Caki2 (cell line): ENCODE data around the gene CFAP161. TPM values are rescaled to one million over a fixed set of nuclear protein-coding genes. Genes with fewer than 3 reads are reported as not detected.

ENCODE experiments used
- DNase-seq: peaks from one replicate; pipeline ENCODE4 v3.0.0-alpha.2; 2015; ENCODE audit warnings: low read depth
- in situ Hi-C: cut with HindIII; loops from 2 replicates; pipeline ENCODE4 v1.10.0; 2016; ENCODE audit warnings: low sequenced_read_pairs, low pct_unique_long_range_greater_than_20kb, mixed read lengths
- total RNA-seq: library from RNA; depleted of rRNA; stranded (reverse); fragments of >200 nt; shearing (Covaris generic); gene quantifications from 2 replicates; pipeline ENCODE4 v1.2.3, GENCODE V29; 2014; ENCODE audit warnings: low replicate concordance; rRNA removed

CFAP161 gene
- total RNA-seq, 1 experiment from 2014 or later: not detected

DNA sequence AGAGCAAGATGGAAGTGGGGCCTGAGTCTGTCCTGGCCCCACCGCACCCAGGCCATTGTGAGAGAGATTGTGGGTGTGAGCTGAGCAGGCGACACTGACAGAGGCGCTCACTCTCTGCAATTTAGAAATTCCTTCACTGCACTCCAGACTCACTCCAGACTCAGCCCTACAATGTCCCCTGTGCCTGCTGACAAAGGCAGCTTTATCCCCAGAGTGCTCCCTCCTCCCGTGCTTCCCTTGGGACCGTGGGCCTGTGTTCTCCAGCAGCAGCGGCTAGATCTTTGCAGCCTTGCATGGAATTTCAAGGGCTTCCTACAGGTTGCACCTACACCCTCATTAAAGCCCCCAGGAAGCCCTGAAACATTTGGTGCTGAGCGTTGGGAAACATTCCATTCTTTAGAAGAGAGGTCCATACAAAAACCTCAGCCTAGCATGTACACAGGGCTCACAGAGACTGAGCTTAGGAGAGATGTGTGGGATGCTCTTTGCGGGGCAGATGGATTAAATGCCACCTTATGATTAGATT lies 61.3 kb downstream of the CFAP161 start:
- no peak for DNase-seq
- in situ Hi-C loops: no loop called here

DNA sequence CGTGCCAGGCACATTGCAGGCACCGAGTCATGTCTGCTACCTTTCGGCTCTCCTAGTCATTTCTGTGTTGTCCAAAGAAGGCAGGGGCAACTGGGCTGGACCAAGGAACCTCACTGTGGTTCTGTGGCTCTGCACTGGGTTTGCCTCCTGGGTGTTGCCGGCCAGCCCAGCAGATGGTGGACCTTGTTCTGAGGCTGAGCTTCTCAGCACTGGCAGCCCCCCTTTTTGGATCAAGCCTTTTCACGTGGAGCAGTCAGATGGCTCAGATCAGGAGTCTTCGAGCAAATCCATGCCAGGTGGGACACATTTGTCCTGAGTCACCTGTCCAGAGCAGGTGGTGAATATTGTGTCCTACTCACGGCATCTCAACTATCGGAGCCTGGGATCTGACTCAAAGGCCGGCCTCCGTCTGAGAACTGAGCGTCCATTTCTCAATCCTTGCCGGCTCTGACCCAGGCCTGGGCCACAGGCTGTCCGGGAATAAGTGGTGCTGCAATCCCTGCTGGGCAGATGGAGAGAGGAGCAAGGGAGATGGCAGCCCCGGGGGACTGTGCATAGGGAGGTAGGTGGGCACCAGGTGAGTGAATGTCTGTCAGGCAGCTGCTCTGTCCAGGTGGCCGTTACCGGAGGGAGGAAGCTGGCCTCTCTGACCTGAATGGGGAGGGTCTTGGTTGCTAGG lies 62.6 kb downstream of the CFAP161 start, which contains the start of gene IL16:
IL16 (plus strand) TSS at position 304 of the 679 bp plus-strand sequence. CDS start 28,521 bp downstream, outside the sequence.
- DNase-seq: no peak
- in situ Hi-C loops: no loop called here

DNA sequence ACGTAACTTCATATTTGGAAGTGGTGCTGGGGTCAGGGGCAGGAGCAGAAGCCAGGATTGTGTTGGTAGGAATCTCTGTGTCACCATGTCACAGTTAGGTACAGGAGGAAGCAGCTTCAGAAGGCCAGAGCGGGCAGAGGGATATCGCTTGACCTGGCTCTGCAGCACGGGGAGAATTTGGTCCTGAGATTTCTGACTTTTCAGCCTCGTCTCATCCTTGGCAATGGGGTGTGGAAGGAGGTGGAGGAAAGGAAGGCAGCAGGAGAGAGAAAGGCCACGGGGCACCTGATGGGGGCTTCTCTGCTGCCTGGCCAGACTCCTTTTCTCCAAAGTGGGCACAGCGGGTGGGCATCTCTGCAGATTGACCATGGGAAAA lies 63.2 kb downstream of the CFAP161 start:
- DNase-seq: no peak
- in situ Hi-C loops: no loop called here

DNA sequence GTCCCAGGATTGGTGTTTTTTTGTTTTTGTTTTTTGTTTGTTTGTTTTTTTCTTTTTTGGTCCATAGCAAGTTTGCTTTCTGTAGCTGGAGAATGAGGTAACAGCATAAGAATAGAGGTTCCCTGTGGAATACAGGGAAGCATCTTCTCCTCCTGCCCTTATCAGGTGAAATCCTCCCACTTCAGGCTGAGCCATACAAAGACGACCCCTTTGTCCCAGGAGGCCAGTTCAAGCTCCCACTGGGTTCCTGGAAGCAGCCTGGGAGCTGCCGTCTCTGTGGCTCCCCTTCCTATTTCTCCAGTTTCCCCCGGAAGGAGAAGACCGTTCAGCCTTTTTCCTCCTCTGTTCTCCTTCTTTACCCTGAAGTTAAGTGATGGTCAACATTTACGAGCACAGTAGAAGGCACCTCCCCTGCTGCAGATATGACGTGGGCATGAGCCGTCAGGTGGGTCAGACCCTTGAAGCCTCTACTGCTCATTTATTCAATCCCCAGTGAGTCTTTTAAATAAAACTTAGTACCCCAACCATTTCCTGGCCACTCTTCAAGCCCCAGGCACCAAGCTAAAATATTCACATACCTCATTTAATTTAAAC lies 63.7 kb downstream of the CFAP161 start:
- no peak for DNase-seq
- in situ Hi-C loops: no loop called here

Other genes with a start within 250 kb of the CFAP161 start
- 16.6 and 18.5 TPM in 2 replicates for gene MESD, start 144.5 kb upstream of the CFAP161 start, total RNA-seq
- 19.3 and 21.4 TPM in 2 replicates for gene TLNRD1, start 133.3 kb upstream of the CFAP161 start, total RNA-seq
- gene IL16, start 62.6 kb downstream of the CFAP161 start, total RNA-seq: not detected in 2 replicates
- 0.35 and 2.0 TPM in 2 replicates for gene STARD5, start 189.9 kb downstream of the CFAP161 start, total RNA-seq
- not detected in 2 replicates for gene TMC3, start 239.9 kb downstream of the CFAP161 start, total RNA-seq